Gastroesophageal sphincter (tissue), 3 donors: Measurements from ENCODE around the gene KCNN3.

Experiments
- CTCF ChIP-seq, 4 experiments: fragments of 200-600 bp in 2 of 4; fragments of 450-650 bp in 2 of 4; sonication (generic) in 1 of 4; IDR thresholded peaks; one replicate each; pipeline ENCODE4 v1.5.1; 2017 to 2019; ENCODE audit warnings: antibody characterized with exemption in 4 of 4, mild to moderate bottlenecking in 2 of 4, moderate library complexity in 2 of 4
- POLR2A ChIP-seq, 2 donors: fragments of 450-650 bp; IDR thresholded peaks; one replicate each; pipeline ENCODE4 v1.6.1; 2017; ENCODE audit warnings: antibody characterized with exemption in 2 of 2, mild to moderate bottlenecking in 2 of 2, moderate library complexity in 1 of 2

GRCh38 chr1:154860156-154860870 is 9.8 kb downstream of the KCNN3 start:
- no peak for TF ChIP-seq CTCF (IDR thresholded peaks at IDR 0.05)
- TF ChIP-seq POLR2A (IDR thresholded peaks at IDR 0.05): no peak
